Fibroblast of villous mesenchyme (primary cell): ENCODE measurements around the gene GALNT5. TPM values are rescaled to one million over a fixed set of nuclear protein-coding genes. Genes with fewer than 3 reads are reported as not detected.

Experiments used
- DNase-seq: peaks from one replicate; pipeline ENCODE4 v3.0.0-alpha.2; 2010; ENCODE audit warnings: low read depth
- H3K4me3 ChIP-seq: 2 replicates; pipeline ENCODE4 v1.5.1; 2011; ENCODE audit warnings: low read depth, mild to moderate bottlenecking, low read length
- total RNA-seq: library from RNA; depleted of rRNA; stranded (reverse); fragments of >200 nt; gene quantifications from 2 replicates; pipeline ENCODE4 v1.2.3, GENCODE V29; 2012
- TF ChIP-seq, protein P1 (sequence below): IDR thresholded peaks from 2 replicates; pipeline ENCODE4 v1.5.1; 2012; ENCODE audit warnings: low read depth, mild to moderate bottlenecking, low read length; ENCODE audit not compliant: insufficient read depth

Gene GALNT5
- total RNA-seq, 1 donor: 17.3 TPM

DNA sequence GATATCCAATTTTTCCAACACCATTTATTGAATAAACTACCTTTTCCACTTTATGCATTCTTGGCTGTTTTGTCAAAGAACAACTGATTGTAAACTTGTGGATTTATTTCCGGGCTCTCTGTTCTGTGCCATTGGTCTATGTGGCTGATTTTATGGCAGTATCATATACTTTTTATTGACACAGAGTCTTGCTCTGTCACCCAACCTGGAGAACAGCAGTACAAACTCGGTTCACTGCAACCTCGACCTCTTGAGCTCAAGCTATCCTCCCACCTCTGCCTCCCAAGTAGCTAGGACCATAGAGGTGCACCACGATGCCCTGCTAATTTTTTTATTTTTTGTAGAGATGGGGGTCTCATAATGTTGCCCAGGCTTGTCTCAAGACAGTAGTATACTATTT, 6.7 kb upstream of the GALNT5 start:
- no peak for DNase-seq
- TF ChIP-seq, protein P1, sequence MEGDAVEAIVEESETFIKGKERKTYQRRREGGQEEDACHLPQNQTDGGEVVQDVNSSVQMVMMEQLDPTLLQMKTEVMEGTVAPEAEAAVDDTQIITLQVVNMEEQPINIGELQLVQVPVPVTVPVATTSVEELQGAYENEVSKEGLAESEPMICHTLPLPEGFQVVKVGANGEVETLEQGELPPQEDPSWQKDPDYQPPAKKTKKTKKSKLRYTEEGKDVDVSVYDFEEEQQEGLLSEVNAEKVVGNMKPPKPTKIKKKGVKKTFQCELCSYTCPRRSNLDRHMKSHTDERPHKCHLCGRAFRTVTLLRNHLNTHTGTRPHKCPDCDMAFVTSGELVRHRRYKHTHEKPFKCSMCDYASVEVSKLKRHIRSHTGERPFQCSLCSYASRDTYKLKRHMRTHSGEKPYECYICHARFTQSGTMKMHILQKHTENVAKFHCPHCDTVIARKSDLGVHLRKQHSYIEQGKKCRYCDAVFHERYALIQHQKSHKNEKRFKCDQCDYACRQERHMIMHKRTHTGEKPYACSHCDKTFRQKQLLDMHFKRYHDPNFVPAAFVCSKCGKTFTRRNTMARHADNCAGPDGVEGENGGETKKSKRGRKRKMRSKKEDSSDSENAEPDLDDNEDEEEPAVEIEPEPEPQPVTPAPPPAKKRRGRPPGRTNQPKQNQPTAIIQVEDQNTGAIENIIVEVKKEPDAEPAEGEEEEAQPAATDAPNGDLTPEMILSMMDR: no peak
- H3K4me3 ChIP-seq: no peak overlapping the region

DNA sequence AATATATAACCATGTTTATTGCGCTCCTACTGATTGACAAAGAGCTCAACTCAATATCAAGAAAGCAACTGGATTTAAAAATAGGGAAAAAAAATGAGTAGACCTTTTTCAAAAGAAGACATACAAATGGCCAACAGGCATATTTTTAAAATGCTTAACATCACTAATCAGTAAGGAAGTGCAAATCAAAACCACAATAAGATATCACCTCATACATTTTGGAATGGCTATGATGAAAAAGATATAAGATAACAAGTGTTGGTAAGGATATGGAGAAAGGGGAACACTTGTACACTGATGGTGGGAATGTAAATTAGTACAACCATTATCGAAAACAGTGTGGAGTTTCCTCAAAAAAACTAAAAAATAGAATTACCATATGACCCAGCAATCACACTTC, 5.6 kb upstream of the GALNT5 start:
- TF ChIP-seq, protein P1: no peak
- no peak overlapping the region for H3K4me3 ChIP-seq
- DNase-seq: no peak

GRCh38 chr2:157252529-157252928, 5.0 kb upstream of the GALNT5 start:
- TF ChIP-seq, protein P1: no peak
- H3K4me3 ChIP-seq: no peak overlapping the region
- no peak for DNase-seq

GRCh38 chr2:157254041-157254440, 3.5 kb upstream of the GALNT5 start:
- no peak overlapping the region for H3K4me3 ChIP-seq
- no peak for DNase-seq
- TF ChIP-seq, protein P1: no peak

GRCh38 chr2:157255746-157256145, 1.8 kb upstream of the GALNT5 start:
- no peak for DNase-seq
- TF ChIP-seq, protein P1: no peak
- H3K4me3 ChIP-seq: no peak overlapping the region

DNA sequence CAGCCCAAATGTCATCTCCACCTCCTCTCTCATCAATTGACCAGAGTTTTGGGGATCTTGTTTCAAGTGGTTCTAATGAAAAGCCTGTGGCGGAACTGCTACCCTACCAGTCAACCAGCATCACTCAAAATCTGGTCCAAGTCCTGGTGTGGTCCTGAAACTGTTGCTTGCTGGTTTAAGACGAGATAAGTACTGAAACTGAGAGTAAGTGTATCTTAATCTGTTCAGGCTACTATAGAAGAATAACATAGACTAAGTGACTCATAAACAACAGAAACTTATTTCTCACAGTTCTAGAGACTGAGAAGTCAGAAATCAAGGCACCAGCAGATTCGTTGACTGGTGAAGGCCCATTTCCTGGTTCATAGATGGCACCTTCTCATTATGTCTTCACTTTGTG, 879 bp upstream of the GALNT5 start:
- no peak overlapping the region for H3K4me3 ChIP-seq
- TF ChIP-seq, protein P1: no peak
- DNase-seq: no peak

DNA sequence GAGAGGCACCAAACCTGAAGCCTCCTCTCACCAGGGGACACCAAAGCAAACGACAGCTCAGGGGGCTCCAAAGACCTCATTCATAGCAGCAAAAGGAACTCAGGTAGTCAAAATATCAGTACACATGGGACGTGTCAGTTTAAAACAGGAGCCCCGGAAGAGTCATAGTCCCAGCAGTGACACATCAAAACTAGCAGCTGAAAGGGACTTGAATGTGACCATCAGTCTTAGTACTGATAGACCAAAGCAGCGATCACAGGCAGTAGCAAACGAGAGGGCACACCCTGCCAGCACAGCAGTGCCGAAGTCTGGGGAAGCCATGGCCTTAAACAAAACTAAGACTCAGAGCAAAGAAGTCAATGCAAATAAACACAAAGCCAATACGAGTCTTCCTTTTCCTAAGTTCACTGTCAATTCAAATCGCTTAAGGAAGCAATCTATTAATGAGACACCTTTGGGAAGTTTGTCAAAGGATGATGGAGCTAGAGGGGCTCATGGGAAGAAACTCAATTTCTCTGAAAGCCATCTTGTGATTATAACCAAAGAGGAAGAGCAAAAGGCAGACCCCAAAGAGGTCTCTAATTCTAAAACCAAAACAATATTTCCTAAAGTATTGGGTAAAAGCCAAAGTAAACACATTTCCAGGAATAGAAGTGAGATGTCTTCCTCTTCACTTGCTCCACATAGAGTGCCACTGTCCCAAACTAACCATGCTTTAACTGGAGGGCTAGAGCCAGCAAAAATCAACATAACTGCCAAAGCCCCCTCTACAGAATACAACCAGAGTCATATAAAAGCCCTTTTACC, 1.2 kb downstream of the GALNT5 start:
- no peak for DNase-seq
- TF ChIP-seq, protein P1: no peak
- H3K4me3 ChIP-seq: no peak overlapping the region
